ENCODE data around the gene CALCB. TPM values are rescaled to one million over a fixed set of nuclear protein-coding genes. Genes with fewer than 3 reads are reported as not detected.
A peak's percentile ranks its signal among the peaks of the same experiment; 100 is the strongest.

CALCB gene
- total and polyA plus RNA-seq, 2 of the 8 experiments (the other 6 are each of a cell fraction or from before 2014, with no cell fraction given) = 3.7 to 4.2 TPM

DNA sequence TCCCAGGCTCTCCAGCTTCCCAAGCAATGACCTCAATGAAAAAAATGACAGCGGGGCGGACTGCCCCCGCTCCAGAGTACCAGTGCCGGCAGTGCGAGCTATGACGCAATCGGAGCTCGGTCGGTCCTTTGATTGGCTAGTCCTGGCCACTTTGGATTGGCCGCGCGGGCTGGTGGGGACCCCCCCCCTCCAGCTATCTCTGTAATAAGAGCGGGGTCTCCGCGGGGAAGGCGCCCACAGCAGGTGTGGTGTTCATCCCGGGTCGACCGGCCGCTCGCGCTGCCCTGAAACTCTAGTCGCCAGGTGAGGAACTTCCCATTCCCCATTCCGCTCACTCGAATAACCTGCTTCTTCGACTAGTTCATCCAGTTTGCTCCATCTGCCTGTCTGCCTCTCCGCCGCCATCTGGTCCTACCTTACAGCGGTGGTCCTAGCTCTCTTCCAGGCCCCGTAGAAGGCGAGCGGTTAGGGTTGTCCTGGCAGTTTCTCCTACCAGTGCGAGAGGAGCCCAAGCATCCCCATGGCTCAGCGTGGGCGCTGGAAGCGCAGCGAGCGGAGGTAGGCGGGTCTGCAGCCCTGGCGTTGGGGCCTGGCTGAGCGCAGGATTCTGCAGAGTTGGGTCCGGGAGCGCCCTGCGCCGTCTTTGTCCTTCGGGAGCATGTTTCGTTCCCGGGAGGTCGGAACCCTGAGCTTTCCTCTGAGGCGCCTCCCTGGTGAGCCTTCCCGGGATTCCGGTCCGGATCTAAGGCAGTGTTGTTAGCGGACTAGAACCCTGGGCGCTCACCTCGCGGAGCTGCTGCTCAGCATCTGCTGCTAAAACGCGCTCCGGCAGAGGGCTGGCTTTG, at the start of gene CALCB (continued):
- TF ChIP-seq SP1 (IDR thresholded peaks at IDR 0.05; ENCODE audit: low read depth, low read length) = no peak
- no peak for TF ChIP-seq HDAC6 (IDR thresholded peaks at IDR 0.05; ENCODE audit: low read depth, low read length)
- no peak for TF ChIP-seq POLR2AphosphoS5 (IDR thresholded peaks at IDR 0.05; ENCODE audit: low read depth, low read length)
- no peak for TF ChIP-seq RXRA (IDR thresholded peaks at IDR 0.05; ENCODE audit: insufficient read depth, low read depth, low read length)
- TF ChIP-seq GABPA (IDR thresholded peaks at IDR 0.05; ENCODE audit: borderline replicate concordance, insufficient read depth, low read length) = no peak
- no peak for TF ChIP-seq CTBP2 (IDR thresholded peaks at IDR 0.05; ENCODE audit: borderline replicate concordance, insufficient read depth, insufficient read length, low read length)
- TF ChIP-seq EZH2 (IDR thresholded peaks at IDR 0.05; ENCODE audit: low read depth, low read length, severe bottlenecking) = peak; percentile 29
- TF ChIP-seq CBX5 (IDR thresholded peaks at IDR 0.05; ENCODE audit: low read depth, low read length) = no peak
- TF ChIP-seq SP4 (IDR thresholded peaks at IDR 0.05; ENCODE audit: low read length) = no peak
